ELR (cell line): ENCODE results near the gene FBRSL1.
"Not testable (repeated sequence)": the region's sequence is repeated elsewhere in the genome, so short reads cannot be mapped to it uniquely, and the experiment has no call there.

Experiments used
- DNase-seq: peaks from one replicate; pipeline ENCODE4 v3.0.0-alpha.2; 2015; ENCODE audit warnings: low read depth

The FBRSL1 gene

GRCh38 chr12:132453361-132454192 is 36.4 kb upstream of the FBRSL1 start:
- DNase-seq, result peak; percentile 83

DNA sequence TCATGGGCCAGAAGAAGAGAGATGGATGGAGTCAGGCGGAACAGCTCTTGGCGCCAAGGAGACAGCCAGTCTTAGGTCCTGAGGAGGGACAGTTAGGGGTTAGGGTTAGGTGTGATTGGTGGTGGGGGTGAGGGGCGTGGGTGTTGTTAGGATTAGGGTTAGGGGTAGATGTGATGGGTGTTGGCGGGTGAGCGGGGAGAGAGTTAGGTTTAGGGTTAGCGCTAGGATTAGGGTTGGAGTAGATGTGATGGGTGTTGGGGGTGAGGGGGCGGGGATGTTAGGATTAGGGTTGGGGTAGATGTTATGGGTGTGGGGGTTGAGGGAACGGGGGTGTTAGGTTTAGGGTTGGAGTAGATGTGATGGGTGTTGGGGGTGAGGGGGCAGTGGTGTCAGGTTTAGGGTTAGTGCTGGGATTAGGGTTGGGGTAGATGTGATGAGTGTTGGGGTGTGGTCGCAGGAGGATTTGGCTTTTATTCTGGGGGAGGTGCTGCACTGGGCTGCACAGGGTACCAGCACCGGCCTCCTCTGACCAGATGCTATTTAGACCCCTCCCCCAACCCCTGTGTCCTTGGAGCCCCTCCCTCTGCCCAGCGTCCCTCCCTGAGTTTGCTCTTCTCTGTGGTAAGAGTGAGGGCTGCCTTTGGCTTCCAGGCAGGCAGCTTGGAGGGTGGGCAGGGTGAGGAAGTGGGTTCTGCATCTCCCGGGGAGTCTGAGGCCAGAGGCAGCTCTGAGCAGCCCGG is 35.6 kb upstream of the FBRSL1 start:
- no peak for DNase-seq

- no peak for DNase-seq
Measured at GRCh38 chr12:132454933-132455418, 35.0 kb upstream of the FBRSL1 start.

- no peak for DNase-seq
Measured at GRCh38 chr12:132455565-132455964, 34.4 kb upstream of the FBRSL1 start.

- no peak for DNase-seq
Measured at GRCh38 chr12:132456186-132456943, 33.6 kb upstream of the FBRSL1 start.

DNA sequence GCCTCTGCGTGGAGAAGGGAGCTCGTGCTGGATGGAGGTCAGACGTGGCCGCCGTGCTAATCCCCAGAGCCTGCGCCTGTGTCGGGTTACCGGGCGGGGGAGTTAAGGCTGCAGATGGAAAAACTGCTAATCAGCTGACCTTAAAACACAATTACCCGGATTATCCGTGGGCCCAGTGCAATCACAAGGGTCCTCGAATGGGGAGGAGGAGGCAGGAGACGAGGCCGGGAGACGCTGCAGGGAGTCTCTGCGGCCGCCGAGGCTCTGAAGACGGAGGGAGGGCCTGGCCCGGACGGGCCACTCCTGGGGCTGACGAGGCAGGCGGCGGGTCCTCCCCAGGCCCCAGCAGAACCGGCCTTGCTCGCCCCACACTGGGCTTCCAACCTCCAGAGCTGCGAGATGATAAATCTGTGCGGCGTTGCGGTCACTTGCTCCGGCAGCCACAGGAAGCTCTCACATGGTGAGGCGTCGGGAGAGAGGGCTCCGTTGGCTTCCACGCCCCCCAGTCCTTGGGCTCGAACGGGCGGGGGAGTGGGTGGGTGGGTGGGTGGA is 32.9 kb upstream of the FBRSL1 start:
- no peak for DNase-seq

DNA sequence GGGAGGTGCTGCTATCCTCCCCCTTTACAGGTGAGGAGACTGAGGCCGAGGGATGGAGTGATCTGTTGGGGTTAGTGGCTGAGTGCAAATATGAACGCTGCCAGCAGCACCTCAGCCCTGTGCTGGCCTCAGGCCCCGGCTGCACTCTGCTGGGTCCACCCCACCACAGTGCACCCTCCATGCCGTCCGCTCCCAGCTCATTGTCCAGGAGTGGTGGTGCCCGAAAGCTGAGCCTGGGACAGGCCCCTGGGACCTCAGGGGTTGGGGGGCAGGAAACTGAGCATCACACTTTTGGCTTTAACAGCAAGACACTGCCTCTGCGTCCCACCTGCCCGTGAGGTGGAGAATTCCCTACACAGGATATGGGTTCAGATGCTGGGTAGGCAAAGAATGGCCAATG is 31.5 kb upstream of the FBRSL1 start:
- no peak for DNase-seq

DNA sequence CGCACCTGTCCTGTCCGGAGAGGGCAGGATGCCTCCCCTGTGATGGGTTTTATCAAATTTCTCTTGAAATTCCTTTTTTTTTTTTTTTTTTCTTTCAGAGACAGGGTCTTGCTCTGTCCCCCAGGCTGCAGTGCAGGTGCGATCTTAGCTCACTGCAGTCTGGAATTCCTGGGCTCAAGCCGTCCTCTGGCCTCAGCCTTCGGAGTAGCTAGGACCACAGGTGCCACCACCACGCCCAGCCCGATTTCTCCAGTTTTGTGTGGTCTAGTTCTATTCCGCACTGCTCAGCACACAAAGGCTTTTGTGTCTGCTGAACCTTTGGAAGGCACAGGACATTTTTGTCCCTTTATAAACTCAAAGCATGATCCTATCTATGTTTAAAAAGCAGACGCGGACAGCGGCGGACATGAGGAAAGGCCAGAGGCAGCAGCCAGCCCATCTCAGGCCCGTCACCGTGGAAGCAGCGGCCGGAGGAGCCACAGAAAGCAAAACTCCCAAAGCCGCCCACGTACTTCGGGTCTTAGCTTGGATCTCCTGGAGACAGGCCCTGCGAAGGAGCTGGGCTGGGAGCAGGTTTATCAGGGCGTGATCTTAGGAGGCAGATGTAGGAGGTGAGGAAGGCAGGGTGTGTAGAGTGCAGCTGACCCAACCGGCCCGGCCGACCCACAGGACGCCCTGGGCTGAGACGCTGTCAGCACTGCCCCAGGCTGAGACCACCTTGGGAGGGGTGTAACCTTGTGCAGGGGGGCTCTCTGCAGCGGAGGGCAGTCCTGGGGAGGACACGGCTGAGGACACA is 30.9 kb upstream of the FBRSL1 start:
- DNase-seq, result no peak

GRCh38 chr12:132460571-132460970 is 29.4 kb upstream of the FBRSL1 start:
- DNase-seq, result peak; percentile 23

DNA sequence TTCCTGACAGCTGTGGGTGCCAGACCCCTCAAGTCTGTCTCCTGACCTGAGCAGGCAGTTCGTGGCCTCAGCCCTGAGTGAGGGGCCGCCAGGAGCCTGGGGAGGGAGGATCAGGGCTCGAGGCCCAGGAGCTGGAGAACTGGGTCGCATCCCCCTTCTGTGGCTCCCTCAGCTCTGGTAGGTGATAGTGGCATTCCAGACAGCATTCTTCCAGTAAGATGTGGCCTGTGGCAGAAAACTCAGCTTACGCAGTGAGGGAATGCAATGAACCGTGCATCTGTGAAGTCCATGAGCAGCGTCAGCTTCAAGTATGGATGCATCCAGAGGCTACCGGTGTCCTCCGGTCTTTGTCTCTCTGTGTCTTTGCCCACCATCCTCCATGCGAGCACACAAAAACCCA is 28.4 kb upstream of the FBRSL1 start:
- no peak for DNase-seq

DNA sequence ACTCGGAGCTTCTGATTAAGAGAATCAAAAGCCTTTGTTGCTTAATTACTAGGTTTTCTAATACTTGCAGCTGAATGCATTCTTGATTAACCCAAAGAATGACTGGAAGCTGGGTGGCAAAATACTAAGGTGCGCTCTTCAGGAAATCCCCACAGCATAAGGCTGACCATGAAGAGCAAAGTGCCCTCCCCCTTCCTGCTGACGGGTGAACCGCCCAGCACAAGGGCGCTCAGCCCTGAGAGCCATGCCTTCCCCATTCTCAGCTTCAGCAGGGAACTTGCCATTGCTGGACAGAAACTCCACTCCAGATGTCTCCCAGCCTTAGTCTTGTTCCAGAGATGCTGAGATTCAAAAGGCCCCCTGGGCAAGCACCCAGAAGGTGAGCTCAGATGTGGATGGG is 27.2 kb upstream of the FBRSL1 start:
- DNase-seq, result no peak

GRCh38 chr12:132463284-132463924 is 26.5 kb upstream of the FBRSL1 start:
- not testable (repeated sequence) for DNase-seq

DNA sequence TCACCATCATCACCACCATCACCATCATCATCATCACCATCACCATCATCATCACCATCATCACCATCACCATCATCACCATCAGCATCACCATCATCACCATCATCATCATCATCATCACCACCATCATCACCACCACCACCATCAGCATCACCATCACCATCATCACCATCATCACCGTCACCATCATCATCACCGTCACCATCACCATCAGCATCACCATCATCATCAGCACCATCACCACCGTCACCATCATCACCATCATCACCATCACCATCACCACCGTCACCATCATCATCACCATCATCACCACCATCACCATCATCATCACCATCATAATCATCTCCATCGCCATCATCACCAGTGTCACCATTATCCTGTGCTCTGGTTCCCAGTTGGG is 25.6 kb upstream of the FBRSL1 start:
- not testable (repeated sequence) for DNase-seq

- no peak for DNase-seq
Measured at GRCh38 chr12:132464820-132465219, 25.1 kb upstream of the FBRSL1 start.

DNA sequence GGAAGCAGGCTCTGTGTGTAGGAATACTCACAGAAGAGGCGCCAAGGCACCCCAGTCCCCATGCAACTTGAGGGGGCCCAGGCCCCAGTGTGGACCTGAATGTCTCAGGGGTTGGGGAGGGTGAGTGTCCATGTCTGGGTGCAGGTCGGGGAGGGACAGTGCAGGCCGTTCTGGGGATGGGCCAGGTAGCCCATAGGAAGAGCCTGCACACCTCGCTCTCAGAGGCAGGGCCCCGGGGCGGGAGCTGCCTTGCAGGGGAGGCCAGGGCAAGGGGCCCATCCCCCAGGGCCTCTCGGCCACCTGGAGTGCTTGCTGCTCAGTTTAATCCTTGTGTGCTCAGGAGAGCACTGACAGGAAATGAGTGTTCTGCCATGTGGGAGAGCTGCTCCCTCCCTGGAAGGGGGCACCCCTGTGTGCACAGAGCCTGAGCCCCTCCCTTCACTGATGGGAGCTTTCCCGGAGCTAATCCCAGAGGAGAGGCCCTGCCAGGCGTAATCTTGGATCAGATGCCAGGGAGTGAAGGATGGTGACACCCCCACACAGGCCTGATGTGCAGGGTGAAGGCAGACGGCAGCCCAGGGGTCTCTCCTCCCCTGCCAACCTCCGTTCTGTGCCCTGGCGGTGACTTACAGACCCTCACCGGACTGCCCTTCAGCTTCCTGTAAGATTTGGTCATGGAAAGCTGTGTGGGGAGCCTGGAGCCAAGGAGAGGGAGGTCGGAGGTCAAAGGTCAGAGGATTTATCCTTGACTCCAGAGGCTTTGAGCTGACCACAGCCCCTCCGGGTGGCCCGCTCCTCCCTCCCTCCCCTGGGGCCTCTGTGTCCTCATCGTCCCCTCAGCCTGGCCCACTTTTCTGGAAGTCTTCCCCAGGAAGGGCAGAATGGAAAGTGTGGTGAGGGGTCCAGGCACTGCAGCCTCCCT is 24.4 kb upstream of the FBRSL1 start:
- DNase-seq, result no peak

- no peak for DNase-seq
Measured at GRCh38 chr12:132466241-132467201, 23.4 kb upstream of the FBRSL1 start.

DNA sequence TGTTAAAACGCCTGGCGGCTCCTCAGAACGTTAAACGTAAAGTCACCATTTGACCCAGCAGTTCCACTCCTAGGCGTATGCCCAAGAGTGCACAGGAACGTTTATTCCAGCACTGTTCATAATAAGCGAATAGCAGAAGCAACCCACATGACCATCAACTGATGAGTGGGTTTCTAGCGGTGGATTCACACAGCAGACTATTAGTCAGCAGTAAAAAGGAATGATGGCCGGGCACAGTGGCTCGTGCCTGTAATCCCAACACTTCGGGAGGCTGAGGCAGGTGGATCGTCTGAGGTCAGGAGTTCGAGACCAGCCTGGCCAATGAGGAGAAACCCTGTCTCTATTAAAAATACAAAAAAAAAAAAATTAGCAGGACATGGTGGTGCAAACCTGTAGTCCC is 22.4 kb upstream of the FBRSL1 start:
- DNase-seq, result no peak

GRCh38 chr12:132469423-132469822 is 20.5 kb upstream of the FBRSL1 start:
- no peak for DNase-seq

DNA sequence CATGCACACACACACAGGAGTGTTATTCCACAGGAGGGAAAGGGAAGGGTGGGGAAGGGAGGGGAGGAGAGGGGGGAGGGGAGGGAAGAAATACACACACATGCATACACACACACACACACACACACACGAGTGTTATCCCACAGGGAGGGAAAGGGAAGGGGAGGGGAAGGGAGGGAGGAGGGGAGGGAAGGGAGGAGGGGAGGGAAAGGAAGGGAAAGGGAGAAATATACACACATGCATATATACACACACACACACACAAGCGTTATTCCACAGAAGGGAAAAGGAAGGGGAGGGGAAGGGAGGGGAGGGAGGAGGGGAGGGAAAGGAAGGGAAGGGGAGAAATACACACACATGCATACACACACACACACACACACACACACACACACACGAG is 19.6 kb upstream of the FBRSL1 start:
- no peak for DNase-seq
